AG09309 (cell line): Measurements from ENCODE around the gene CBR3.

ENCODE experiments used
- DNase-seq: peaks from one replicate; pipeline ENCODE4 v3.0.0-alpha.2; 2010; ENCODE audit warnings: low read depth
- H3K4me3 ChIP-seq: 2 replicates; pipeline ENCODE4 v1.5.1; 2011; ENCODE audit warnings: mild to moderate bottlenecking, low read depth, low read length, moderate library complexity; ENCODE audit not compliant: control insufficient read depth
- CTCF ChIP-seq: IDR thresholded peaks from 2 replicates; pipeline ENCODE4 v1.5.1; 2011; ENCODE audit warnings: mild to moderate bottlenecking, low read depth, low read length, inconsistent platforms; ENCODE audit not compliant: insufficient read depth, control insufficient read depth; ENCODE audit errors: missing control alignments

CBR3 gene

DNA sequence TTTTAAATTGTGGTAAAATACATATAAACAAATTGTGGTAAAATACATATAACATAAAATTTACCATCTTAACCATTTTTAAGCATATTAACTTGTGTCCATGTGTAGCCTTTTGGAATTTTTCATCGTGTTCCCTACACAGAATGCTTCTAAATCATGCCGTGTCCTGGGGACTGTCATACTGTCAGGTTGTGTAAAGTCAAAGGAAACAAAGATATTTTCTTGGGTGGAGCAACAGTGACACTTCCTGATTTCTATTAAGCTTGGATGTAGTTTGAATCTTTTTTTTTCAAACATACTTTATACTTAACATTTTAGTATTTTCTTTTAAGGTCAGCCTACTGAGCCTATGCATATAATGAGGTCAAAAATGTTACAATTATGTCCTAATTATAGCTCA, 54.1 kb downstream of the CBR3 start:
- H3K4me3 ChIP-seq: no peak overlapping the region
- no peak for DNase-seq
- no peak for TF ChIP-seq CTCF

- H3K4me3 ChIP-seq: no peak overlapping the region
- no peak for TF ChIP-seq CTCF
- DNase-seq: no peak
Observed at GRCh38 chr21:36190736-36191135, 55.9 kb downstream of the CBR3 start.

DNA sequence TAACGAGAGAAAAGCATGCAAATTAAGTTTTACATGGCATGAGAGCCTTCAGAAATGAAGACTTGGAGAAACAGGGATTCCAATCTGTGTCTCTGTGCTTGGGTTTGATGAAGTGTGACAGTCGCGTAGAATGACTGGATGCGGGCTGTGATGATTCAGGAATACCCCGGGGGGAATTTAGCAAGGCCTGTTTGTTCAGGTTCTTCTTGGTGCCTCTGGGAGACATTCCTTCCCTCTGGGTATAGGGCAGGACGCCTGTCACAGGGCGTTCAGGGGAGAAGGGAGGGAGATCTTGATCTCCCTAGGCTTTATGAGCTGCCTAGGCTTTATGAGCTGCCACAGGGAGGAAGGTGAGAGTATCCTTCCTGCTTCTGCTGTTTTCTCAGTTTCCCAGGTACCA, 58.3 kb downstream of the CBR3 start:
- no peak overlapping the region for H3K4me3 ChIP-seq
- DNase-seq: no peak
- TF ChIP-seq CTCF: no peak

DNA sequence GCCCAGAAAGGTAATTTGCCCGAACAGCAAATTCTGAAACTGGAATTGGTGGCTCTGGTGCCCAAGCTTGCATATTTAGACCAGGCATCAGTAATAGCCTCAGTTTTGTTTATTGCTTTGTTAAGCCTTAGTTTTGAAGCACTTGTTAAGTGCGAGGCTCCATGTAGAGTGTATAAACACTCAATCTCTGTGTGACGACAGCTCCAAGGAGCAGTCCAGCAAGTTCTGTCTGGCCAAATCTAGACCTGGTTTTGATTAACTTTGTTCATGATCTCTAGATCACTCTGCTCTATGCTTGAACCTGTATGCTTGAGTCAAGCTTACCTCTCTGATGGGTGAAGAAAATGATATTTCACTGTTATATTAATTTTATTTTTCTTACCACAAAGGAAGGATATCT, 59.1 kb downstream of the CBR3 start:
- TF ChIP-seq CTCF: no peak
- H3K4me3 ChIP-seq: no peak overlapping the region
- no peak for DNase-seq

DNA sequence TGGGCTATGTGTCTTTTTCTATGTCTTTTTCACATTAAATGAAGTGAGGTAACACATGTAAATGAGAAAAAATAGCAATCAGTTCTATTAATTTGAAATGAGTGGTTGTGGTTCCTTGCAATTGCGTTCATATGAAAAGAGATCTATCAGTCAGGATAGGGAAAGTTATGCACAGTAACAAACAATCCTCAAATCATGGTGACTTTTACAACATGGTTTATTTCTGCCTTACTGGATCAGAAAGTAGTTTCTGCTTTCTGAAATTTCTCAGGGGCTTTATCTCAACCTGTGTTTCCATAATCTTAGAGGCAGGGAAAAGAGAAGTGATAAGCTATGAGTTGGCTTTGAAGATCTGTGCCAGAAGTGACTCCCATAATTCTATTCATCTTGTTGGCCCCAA, 60.7 kb downstream of the CBR3 start:
- no peak for TF ChIP-seq CTCF
- no peak for DNase-seq
- no peak overlapping the region for H3K4me3 ChIP-seq
